Myometrial cell (primary cell): ENCODE data around the gene TNS3. TPM values are rescaled to one million over a fixed set of nuclear protein-coding genes. Genes with fewer than 3 reads are reported as not detected.

Source experiments
- total RNA-seq: library from RNA; depleted of rRNA; stranded (reverse); fragments of >200 nt; gene quantifications from 2 replicates; pipeline ENCODE4 v1.2.3, GENCODE V29; 2015

Gene TNS3
- 80.1 and 80.7 TPM in 2 replicates for total RNA-seq

DNA sequence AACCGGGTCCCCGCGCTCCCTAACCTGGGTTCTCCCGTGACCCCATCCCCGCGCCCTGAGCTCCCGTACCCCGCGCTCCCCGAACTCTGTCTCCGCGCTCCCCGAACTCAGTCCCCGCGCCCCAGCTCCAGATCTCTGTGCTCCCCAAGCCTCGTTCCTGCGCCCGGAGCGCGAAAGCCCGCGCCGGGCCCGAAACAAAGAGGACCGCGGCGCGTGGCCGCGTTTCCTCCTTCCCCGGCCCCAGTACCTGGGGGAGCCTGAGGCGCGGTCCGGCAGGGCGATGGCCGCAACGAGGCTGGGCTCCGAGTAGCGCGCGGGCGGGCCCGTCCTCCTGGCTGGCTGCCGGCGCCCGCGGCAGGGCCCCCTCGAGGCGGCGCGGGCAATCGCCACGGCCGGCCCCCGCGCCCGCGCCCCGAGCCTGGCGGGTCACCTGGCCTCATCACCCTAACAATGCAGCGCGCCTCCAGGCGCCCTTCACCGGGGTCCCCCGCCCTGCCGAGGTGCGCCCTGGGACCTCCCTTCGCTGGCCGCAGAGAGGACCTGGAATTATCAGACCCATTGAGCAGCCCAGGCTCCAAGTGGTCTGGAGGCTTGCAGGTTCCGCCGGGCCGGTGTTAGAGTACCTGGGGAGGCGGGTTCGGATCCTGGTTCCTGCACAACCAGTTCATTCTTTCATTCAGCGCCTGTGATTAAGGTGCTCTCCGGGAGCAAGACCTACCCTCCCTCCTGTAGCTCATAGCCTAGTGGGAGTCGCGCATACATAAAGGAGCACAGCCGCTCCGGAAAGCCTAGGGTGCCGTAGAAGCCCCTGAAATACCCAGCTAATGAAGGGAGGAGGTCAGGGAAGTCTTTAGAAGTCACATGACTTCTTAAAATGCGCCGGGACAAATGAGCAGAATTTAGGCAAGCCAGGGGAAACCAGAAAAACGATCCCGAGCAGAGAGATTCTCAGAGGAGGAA is at the start of gene TNS3:
TSS of gene TNS3 (minus strand) at position 308 of the 960 bp plus-strand sequence. CDS start 142,475 bp downstream, outside the sequence.

